NCI-H526 treated with DMSO at 0.1 percent for 48 hours (cell line): ENCODE data around the gene ACOT4.
"Not testable (repeated sequence)": the region's sequence is repeated elsewhere in the genome, so short reads cannot be mapped to it uniquely, and the experiment has no call there.

Source experiments
- DNase-seq: peaks from one replicate; lab custom pipeline; 2025; lab: John Stamatoyannopoulos, UW

The ACOT4 gene

GRCh38 chr14:73633116-73634010 lies 41.7 kb downstream of the ACOT4 start:
- peak; percentile 19 for DNase-seq

DNA sequence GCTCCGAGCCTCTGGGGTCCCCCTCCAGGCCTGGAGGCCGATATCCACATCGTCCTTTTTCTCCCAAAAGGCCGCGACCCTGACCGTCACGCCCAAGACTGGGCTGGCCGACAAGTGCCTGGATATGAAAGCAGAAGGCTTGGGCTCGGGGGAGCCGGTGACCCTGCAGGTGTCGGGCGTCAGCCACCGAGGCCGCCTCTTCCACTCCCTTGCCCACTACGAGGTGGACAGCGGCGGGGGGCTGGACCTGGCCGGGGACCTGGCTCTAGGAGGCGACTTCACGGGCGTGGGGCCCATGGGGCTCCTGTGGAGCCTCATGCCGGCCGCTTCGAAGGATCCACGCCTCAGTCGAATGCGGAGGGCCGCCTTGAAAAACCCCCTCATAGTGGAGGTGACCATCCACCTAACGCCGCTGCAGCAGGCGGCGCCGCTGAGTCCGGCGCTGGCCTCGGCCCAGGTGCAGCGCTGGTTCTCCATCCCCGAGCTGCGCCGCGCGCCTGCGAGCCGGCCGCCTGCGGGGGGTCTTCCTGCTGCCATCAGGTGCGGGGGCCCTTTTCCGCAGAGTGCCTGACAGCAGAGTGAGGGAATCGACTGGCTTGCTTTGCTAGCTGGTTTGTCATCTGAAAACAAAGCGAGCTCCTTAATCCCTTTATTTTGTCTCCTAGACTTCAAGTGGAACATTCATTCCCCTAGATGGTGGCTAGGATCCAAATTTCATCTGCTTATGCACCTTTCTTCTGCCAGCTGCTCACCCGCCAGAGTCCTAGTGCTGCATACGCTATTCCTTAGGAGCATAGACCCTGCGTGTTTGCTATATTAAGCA lies 42.5 kb downstream of the ACOT4 start:
- DNase-seq = no peak

GRCh38 chr14:73636355-73636754 lies 44.7 kb downstream of the ACOT4 start:
- DNase-seq = not testable (repeated sequence)

DNA sequence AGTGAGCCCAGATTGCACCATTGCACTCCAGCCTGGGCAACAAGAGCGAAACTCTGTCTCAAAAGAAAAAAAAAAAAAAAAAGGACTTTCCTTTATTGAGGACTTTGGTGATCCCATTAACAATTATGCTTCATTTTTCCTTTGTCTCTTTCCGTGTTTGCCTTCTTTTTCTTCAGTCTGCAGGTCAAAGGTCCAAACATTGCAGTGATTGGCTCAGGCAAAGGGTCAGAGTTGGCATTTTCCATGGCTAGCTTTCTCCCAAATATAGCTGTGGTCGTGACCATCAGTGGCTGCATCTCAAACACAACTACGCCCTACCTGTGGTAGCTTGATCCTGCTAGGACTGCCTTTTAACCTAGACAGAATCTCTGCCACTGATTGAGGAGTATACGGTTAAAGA lies 46.2 kb downstream of the ACOT4 start:
- no peak for DNase-seq

- no peak for DNase-seq
These were observed 49.2 kb downstream of the ACOT4 start for GRCh38 chr14:73640796-73641365.

DNA sequence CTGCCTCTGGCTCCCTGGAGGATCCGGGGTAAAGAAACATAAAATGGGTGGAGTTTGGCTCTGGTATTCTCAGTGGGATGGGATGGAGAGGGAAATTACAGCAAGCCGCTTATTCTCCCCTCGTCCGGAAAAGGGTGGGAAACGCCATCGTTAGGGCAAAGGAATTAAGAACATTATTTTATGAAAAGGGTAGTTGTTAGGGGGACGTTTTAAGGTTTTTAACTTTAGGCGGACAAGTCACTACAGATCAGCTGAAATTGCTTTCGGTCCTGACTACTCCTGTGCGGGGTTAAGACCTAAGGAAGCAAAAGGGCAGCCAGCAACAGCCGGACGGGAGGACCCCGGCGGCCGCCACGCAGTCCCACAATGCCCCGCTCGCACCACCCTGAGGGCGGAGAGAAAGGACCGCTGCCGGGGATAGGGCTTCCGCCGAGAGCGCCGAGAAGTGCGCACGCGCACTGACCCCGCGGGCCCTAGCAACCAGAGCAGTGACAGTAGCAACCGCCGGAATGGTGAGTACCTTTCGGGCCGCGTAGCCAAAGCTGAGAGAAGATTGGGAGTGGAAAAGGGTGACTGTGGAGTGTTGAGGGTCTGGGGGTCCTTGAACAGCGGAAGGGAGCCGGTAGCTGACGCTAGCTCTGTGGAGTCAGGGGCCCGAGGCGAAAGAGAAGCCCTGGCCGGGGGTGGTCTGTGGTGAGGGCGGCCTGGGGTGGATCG lies 53.0 kb downstream of the ACOT4 start, which contains the start of gene DNAL1:
TSS of gene DNAL1 (plus strand) at position 456 of the 717 bp plus-strand sequence. CDS start at position 510, 54 bp downstream.
- peak; percentile 93 for DNase-seq

- DNase-seq = no peak
These were observed 53.6 kb downstream of the ACOT4 start for GRCh38 chr14:73645248-73645610.
